Epithelial cell of esophagus (primary cell): ENCODE data around the gene CSNK1D.

Experiments used
- DNase-seq: peaks from one replicate; pipeline ENCODE4 v3.0.0; 2010; ENCODE audit warnings: low read depth
- H3K4me3 ChIP-seq: 2 replicates; pipeline ENCODE4 v1.5.1; 2011; ENCODE audit warnings: mild to moderate bottlenecking, low read length, control low read depth
- TF ChIP-seq, protein P1 (sequence below): IDR thresholded peaks from 2 replicates; pipeline ENCODE4 v1.5.1; 2011; ENCODE audit warnings: low read depth, mild to moderate bottlenecking, low read length, control low read depth, inconsistent platforms; ENCODE audit not compliant: insufficient read depth; ENCODE audit errors: missing control alignments

The CSNK1D gene

GRCh38 chr17:82301300-82301915 is 27.9 kb upstream of the CSNK1D start:
- no peak overlapping the region for H3K4me3 ChIP-seq
- TF ChIP-seq, protein P1, sequence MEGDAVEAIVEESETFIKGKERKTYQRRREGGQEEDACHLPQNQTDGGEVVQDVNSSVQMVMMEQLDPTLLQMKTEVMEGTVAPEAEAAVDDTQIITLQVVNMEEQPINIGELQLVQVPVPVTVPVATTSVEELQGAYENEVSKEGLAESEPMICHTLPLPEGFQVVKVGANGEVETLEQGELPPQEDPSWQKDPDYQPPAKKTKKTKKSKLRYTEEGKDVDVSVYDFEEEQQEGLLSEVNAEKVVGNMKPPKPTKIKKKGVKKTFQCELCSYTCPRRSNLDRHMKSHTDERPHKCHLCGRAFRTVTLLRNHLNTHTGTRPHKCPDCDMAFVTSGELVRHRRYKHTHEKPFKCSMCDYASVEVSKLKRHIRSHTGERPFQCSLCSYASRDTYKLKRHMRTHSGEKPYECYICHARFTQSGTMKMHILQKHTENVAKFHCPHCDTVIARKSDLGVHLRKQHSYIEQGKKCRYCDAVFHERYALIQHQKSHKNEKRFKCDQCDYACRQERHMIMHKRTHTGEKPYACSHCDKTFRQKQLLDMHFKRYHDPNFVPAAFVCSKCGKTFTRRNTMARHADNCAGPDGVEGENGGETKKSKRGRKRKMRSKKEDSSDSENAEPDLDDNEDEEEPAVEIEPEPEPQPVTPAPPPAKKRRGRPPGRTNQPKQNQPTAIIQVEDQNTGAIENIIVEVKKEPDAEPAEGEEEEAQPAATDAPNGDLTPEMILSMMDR = no peak
- no peak for DNase-seq

DNA sequence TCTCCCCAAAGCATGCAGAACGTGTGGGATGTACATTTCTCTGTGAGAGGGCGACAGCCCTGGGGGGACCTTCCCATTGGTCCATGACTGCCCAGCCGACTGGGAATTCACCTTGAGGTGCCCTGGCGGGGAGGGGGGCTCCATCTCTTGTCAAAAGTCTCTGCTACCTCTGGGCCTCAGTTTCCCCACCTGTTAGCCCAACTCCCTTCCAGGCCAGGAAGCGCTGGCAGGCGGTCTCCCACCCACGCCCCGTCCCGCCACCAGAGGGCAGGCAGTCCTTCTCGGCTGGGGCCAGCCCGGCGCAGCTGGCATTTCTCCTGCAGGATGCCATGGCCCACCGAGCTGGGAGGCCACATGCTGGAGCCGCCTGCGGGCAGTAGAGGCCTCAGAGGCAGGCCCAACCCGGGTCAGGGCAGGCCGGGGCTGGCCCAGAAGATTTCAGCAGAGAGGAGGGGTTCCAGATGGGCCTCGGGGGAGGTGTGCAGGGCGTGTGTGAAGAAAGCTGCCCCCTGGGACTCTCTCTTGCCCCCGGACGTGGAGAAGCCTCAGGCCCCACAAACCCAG is 27.3 kb upstream of the CSNK1D start:
- TF ChIP-seq, protein P1 = peak; percentile 71
- DNase-seq = peak; percentile 62
- H3K4me3 ChIP-seq = no peak overlapping the region

- DNase-seq = no peak
- TF ChIP-seq, protein P1 = no peak
Observed at GRCh38 chr17:82300228-82300627, 26.7 kb upstream of the CSNK1D start.

DNA sequence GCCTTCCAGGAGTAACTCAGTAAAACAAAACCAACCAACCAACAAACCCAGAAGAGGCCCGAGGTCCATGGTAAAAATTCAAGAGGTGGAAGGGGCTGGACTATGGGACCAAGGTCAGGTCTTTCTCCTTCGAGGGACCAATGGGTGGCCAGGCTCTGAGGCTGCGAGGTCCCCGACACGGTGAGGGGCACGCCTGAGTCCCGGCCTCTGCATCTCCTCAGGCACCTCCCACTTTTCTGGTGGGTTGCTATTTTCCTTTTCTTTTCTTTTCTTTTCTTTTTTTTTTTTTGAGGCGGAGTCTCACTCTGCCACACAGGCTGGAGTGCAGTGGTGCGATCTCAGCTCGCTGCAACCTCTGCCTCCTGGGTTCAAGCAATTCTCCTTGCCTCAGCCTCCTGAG is 26.0 kb upstream of the CSNK1D start:
- TF ChIP-seq, protein P1 = no peak
- H3K4me3 ChIP-seq = no peak overlapping the region
- no peak for DNase-seq

More at GRCh38 chr17:82300228-82300627, 26.7 kb upstream of the CSNK1D start:
- H3K4me3 ChIP-seq = no peak overlapping the region

- TF ChIP-seq, protein P1 = no peak
- peak overlapping the region; percentile 38 for H3K4me3 ChIP-seq
- no peak for DNase-seq
Observed at GRCh38 chr17:82298538-82299421, 25.3 kb upstream of the CSNK1D start.

DNA sequence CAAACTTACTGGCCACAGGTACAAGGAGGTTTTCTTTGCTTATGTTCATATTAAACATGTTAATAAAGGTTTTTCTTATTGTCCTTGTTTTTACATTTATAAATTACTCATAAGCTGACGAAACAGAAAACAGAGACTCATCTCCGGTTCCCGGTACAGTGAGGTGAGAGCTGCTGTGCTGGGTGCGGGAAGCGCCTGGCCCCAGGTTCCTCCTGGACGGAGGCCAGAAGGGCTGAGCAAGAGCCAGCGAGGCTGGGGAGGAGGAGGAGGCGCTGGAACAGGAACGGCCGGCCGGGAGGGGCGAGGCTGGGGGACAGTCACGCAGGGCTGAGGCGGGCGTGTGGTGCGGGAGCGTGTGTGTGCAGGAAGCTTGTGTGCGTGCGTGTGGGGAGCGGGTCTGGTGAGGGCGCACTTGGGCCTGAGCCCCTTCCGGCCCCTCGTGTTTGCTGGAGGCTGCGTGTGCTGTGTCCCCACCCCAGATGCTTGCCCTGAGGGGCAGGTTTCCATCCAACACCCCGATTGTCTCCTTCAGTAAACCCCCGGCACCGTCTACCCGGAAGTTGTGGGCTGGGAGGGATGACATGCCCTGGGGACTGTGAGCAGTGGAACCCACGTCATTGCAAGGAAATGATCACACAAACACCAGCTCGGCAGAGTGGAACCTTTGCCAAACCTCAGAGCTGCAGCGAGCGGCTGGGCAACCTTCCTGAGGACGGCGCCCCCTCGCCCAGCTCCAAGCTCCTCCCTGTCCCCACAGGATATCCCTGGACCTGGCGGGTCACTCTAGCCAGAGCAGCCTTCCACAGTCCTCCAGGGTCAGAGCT is 24.4 kb upstream of the CSNK1D start:
- TF ChIP-seq, protein P1 = no peak
- peak; percentile 99 for DNase-seq
- peak overlapping the region; percentile 41 for H3K4me3 ChIP-seq
